Ectodermal cell (in vitro differentiated cells): ENCODE data around the gene BIN1.

Experiments
- H3K27ac ChIP-seq: 2 replicates; pipeline ENCODE4 v1.7.0; 2013; ENCODE audit warnings: mild to moderate bottlenecking, low read depth, low read length; ENCODE audit not compliant: insufficient read depth, poor library complexity, severe bottlenecking
- H3K27me3 ChIP-seq: 2 replicates; pipeline ENCODE4 v1.7.0; 2013; ENCODE audit warnings: mild to moderate bottlenecking, low read length; ENCODE audit not compliant: insufficient read depth, control insufficient read depth, poor library complexity, severe bottlenecking
- H3K36me3 ChIP-seq: one replicate; pipeline ENCODE4 v1.7.0; 2013; ENCODE audit warnings: low read length; ENCODE audit not compliant: control insufficient read depth, insufficient read depth
- H3K4me1 ChIP-seq: one replicate; pipeline ENCODE4 v1.7.0; 2013; ENCODE audit warnings: low read length; ENCODE audit not compliant: control insufficient read depth, insufficient read depth
- H3K4me3 ChIP-seq: 2 replicates; pipeline ENCODE4 v1.7.0; 2013; ENCODE audit warnings: low read depth, low read length, control low read depth; ENCODE audit not compliant: insufficient read depth
- H3K9me3 ChIP-seq: 2 replicates; pipeline ENCODE4 v1.7.0; 2013; ENCODE audit warnings: mild to moderate bottlenecking, low read length, moderate library complexity; ENCODE audit not compliant: control insufficient read depth
- WGBS, 2 experiments: methylation state at CpG; one replicate each; pipeline ENCODE4 v1.1.7; 2013; ENCODE audit warnings: missing lambda C conversion rate in 2 of 2; 5-methylcytosine and 5-hydroxymethylcytosine counted together

Gene BIN1

DNA sequence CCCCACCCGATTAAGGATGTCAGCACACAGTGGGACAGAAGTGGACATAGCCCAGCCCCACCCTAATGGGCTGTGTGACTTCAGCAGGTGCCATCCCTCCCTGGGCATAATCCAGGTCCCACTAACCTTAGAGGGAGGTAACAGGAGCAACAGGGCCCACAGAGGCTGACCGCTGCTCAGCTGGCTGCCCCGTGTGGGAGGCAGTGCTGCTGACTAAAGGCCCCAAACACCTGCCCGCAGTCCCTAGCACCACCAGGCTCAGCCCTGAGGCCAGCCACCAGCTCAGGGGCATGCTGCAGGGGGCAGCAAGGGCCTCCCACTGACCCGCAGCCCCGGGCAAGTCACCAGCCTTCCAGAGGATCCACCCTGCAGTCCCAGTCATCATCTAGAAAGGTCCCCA is 14.6 kb downstream of the BIN1 start:
- Histone ChIP-seq H3K27ac (no peak overlapping the region), H3K4me3 (no peak overlapping the region), H3K36me3 (no peaks in the 10 kb centered on the region), H3K9me3 (no peaks in the 10 kb centered on the region), H3K4me1 (peaks cover 33% of the 10 kb centered on the region), H3K27me3 (no peaks in the 10 kb centered on the region)
- 88 to 89% methylated on average over 6 of the region's 6 CpGs for WGBS, 2 experiments

DNA sequence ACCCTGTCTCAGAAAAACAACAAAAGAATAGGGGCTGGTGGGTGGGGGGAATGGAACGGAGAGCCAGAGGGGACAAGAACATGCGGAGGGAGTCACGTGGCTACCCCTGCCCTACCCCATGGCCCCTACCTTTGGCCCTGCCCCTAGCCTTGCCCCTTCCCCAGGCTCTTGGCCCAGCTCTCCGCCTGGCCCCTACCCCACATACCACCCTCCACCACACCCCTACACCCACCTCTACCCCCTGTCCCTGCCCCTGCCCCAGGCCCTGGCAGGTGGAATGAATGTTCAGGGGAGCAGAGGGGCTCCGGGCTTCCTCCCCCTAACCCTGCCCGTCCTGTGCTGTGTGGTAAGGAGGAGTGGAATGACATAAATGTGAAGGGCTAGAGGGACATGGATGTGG is 15.1 kb downstream of the BIN1 start:
- WGBS, 2 experiments: 88 to 93% methylated on average over 6 of the region's 6 CpGs
- Histone ChIP-seq H3K27ac (no peak overlapping the region), H3K9me3 (no peaks in the 10 kb centered on the region), H3K27me3 (no peaks in the 10 kb centered on the region), H3K4me3 (no peak overlapping the region), H3K4me1 (peaks cover 33% of the 10 kb centered on the region), H3K36me3 (no peaks in the 10 kb centered on the region)

DNA sequence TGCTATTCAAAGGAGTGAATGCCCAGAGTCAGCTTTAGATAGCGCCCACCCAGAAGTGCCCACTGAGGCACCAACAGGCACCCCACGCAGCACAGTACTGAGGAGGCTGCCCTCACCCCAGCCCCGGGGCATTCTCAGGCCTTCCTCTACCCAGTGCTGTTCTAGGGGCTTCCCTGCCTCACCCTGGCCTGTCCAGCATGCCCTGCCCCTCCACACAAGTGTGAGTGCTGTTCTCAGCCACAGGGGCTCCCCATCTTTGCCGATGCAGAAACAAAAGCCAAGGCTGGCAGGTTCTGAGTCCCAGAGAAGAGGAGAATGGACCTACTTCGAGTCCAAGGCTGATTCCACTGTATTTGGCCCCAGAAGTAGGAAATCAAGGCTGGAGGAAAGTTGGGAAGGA is 15.8 kb downstream of the BIN1 start:
- Histone ChIP-seq H3K36me3 (no peaks in the 10 kb centered on the region), H3K27ac (no peak overlapping the region), H3K9me3 (no peaks in the 10 kb centered on the region), H3K4me3 (no peak overlapping the region), H3K27me3 (no peaks in the 10 kb centered on the region), H3K4me1 (peaks cover 36% of the 10 kb centered on the region)
- WGBS, 2 experiments: 94% methylated on average over 5 of the region's 5 CpGs

DNA sequence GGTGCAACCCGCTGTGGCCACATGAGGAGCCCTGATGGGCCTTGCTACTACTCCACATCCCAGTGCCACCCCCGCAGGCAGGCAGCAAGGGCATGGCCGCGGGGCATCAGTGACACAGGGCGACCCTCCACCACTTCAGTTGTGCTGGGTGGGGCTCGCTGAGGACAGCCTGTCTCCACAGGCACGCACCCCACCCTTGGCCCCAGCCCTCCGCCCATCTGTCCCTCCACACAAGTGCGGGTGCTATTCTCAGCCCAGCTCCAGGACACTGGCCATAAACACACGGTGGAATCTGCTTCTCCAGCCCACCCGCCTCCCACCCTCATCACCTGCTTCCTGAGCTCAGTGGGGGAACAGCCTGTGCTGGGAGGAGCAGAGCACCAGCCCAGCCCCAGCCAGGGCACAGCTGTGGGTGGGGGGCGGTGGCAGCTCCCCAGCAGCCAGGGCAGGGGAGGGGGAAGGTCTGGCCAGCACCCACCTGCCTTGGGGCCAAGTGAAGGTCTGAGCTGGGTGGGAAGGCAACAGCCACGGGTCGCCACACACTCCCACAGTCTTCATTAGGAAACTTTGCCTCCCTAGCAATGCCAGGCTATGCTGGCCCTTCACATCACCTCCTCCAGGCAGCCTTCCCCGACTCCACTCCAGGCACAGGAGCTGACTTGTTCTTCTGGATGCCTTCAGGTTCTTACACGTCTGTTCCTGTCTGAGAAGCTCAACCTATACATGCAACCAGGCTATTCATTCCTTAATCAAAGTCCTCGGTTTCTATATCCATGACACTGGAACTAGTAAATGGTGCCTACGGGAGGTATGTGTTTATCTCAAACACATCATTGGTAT is 16.5 kb downstream of the BIN1 start:
- H3K4me1 ChIP-seq: peaks cover 37% of the 10 kb centered on the region
- no peaks in the 10 kb centered on the region for H3K36me3 ChIP-seq
- no peaks in the 10 kb centered on the region for H3K27me3 ChIP-seq
- WGBS, 2 experiments: 85 to 87% methylated on average over 18 of the region's 18 CpGs
- H3K9me3 ChIP-seq: no peaks in the 10 kb centered on the region
- no peak overlapping the region for H3K4me3 ChIP-seq
- H3K27ac ChIP-seq: no peak overlapping the region

DNA sequence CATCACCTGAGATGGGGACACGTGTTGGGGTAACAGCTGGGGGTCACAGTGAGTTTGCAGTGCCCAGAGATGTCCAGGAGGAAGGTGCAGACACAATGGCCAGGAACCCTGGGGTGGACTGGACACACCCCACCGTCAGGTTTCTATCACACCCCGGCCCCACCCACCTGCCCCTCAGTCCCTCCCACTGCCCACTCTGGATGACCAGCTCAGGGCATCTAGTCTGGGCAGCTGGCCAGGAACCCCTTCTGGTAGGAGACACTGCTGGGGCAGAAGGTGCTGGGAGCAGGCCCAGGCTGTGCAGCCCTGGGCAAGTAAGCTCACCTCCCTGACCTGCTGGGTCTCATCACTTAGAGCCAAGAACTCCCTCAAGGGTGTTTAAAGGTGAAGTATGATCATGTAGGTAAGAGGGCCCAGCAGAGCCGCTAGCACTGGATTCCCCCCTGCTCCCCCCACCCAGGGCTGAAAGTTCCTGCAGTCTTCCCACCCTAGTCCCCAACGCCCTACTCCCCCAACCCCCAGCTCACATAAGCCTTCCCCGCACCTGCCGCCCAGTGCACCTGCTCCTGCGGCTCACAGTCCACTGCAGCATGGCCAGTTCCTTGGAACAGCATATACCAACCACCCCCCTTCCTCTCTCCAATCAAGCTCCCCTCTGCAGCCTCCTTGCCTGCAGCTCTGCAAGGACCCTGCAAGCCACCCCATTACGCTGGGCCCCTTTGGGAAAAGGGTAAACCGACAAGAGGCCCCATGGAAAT is 17.3 kb downstream of the BIN1 start:
- H3K4me1 ChIP-seq: peaks cover 37% of the 10 kb centered on the region
- H3K9me3 ChIP-seq: no peaks in the 10 kb centered on the region
- 89 to 92% methylated on average over 10 of the region's 10 CpGs for WGBS, 2 experiments
- no peak overlapping the region for H3K4me3 ChIP-seq
- no peaks in the 10 kb centered on the region for H3K27me3 ChIP-seq
- H3K36me3 ChIP-seq: no peaks in the 10 kb centered on the region
- no peak overlapping the region for H3K27ac ChIP-seq

DNA sequence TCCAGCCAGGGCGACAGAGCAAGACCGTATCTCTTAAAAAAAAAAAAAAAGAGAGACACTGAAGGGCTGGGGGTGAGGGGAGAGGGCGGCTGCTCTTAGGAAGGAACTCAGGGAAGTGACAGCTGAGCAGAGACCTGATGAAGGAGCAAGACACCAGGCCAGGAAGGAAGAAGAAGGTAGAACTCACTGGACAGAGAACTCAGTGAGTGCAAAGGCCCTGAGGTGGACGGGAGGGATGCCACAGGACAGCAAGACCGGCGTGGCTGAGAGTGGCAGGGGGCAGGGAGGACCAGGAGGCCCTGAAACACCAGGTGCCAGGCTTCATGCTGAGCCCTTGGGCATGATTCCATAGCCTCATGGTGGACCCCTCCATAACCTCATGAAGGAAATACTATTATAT is 18.2 kb downstream of the BIN1 start:
- WGBS, 2 experiments: 88 to 93% methylated on average over 6 of the region's 6 CpGs
- H3K9me3 ChIP-seq: no peaks in the 10 kb centered on the region
- no peaks in the 10 kb centered on the region for H3K27me3 ChIP-seq
- no peak overlapping the region for H3K27ac ChIP-seq
- peaks cover 30% of the 10 kb centered on the region for H3K4me1 ChIP-seq
- no peaks in the 10 kb centered on the region for H3K36me3 ChIP-seq
- H3K4me3 ChIP-seq: no peak overlapping the region

DNA sequence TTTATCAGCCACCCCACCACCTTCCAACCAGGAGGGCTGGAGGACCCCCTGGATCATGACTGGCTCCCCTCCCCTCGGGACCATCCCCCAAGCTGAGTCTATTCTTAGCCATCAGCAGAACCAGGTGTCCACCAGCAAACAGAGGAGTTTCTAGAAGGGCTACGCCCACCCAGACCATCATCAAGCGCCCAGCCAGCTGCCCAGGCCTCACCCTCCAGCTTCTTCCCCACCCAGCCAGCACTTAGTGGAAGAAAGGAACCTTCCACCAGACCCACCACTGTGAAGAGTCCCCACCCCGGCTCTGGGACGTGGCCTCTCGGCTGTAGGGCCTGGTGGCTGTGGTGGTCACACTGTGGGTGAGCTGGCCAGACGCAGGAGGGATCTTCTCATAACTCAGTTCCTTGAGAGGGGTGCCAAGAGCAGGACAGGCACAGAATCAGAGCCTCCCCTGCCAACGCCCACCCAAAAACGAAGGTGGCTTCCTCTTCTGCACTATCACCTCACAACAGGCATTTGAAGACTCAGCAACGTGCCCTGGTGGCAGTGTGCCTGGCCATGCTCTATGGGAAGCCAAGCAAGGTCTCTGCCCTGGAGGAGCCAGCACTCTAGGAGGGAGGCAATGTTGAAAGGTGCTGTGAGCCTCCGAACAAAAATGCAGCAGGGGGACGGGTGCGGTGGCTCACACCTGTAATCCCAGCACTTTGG is 19.0 kb downstream of the BIN1 start:
- peak overlapping the region; percentile 57 for H3K27ac ChIP-seq
- H3K4me3 ChIP-seq: no peak overlapping the region
- H3K9me3 ChIP-seq: no peaks in the 10 kb centered on the region
- no peaks in the 10 kb centered on the region for H3K27me3 ChIP-seq
- H3K36me3 ChIP-seq: no peaks in the 10 kb centered on the region
- 91 to 94% methylated on average over 13 of the region's 13 CpGs for WGBS, 2 experiments
- H3K4me1 ChIP-seq: peaks cover 28% of the 10 kb centered on the region

DNA sequence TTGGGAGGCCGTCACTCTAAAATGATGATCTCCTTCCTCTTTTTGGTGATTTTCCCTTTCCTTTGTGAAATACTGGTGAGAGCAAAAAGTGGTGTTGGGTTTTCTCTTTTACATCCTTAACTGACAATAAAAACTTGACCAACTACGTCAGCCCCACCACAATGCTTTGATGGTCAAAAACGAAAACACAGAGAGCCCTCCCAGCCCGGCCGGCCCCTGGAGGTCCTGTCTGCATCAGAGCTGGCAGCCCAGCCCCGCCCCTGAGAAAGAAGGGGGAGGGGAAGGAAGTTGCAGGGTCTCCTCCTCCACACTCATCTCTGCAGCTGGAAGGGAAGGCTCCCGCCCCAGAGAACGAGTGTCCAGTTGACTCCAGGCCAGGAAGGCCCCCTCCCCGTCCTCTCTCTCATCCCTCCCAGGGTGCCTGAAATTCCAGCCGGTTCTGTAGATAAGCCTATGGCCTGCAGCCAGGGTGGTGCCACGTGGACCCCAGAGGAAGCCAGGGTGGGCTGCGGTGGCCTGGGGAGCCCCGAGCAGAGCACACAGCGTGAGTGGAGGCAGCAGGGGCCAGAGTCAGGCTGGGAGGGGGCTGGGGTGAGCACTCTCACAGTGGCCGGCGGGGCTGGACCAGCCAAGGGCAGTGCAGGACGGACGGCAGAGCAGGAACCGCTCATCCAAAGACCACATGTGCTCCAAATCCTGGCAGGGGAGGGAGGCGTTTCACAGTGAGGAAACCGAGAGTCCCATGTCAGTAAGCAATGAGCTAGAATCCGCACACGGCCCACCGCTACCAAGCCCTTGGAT is 19.8 kb downstream of the BIN1 start:
- no peaks in the 10 kb centered on the region for H3K36me3 ChIP-seq
- no peaks in the 10 kb centered on the region for H3K27me3 ChIP-seq
- 28 to 32% methylated on average over 24 of the region's 24 CpGs for WGBS, 2 experiments
- no peaks in the 10 kb centered on the region for H3K9me3 ChIP-seq
- H3K4me3 ChIP-seq: no peak overlapping the region
- H3K4me1 ChIP-seq: peaks cover 34% of the 10 kb centered on the region
- H3K27ac ChIP-seq: peak overlapping the region; percentile 57

DNA sequence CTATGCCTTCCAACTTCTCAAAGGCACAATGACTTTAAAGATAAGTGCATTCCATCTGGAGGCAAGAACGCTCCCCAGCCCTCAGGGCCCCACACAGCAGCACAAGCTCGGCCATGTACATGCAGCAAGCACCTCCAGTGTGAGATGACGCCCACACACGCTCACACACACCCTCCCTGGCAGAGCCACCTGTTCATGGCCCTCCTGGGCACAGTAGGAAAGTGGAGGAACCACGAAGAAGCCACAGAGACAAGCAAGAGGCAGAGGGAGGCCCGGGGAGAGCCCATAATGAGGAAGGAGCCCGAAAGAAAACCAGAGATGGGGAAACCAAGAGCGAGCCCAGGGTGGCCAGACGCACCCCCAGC is 21.7 kb downstream of the BIN1 start:
- Histone ChIP-seq H3K27me3 (no peaks in the 10 kb centered on the region), H3K4me3 (no peak overlapping the region), H3K36me3 (no peaks in the 10 kb centered on the region), H3K4me1 (peaks cover 45% of the 10 kb centered on the region), H3K27ac (no peak overlapping the region), H3K9me3 (no peaks in the 10 kb centered on the region)
- WGBS, 2 experiments: 85 to 88% methylated on average over 9 of the region's 9 CpGs
